GM10248 (cell line): ENCODE measurements around the gene TMCO2.

Experiments used
- CTCF ChIA-PET: fragments of 300-600 bp; sonication (Branson Sonifier 250); formaldehyde crosslinking; extraction: SDS; loops from one replicate; lab custom pipeline; 2021; ENCODE audit warnings: antibody characterized with exemption; lab: Yijun Ruan, JAX
- POLR2A ChIA-PET: fragments of 350-650 bp; sonication (Branson Sonifier 250); formaldehyde crosslinking; extraction: SDS; loops from one replicate; lab custom pipeline; 2020; ENCODE audit warnings: antibody characterized with exemption; lab: Yijun Ruan, JAX
- DNase-seq: peaks from one replicate; pipeline ENCODE4 v3.0.0; 2012; ENCODE audit errors: extremely low spot score
- TF ChIP-seq, protein P1 (sequence below): IDR thresholded peaks from 2 replicates; pipeline ENCODE4 v1.5.1; 2012; ENCODE audit warnings: mild to moderate bottlenecking, low read depth; ENCODE audit errors: extremely low read depth, missing control alignments, control extremely low read depth

TMCO2 gene

DNA sequence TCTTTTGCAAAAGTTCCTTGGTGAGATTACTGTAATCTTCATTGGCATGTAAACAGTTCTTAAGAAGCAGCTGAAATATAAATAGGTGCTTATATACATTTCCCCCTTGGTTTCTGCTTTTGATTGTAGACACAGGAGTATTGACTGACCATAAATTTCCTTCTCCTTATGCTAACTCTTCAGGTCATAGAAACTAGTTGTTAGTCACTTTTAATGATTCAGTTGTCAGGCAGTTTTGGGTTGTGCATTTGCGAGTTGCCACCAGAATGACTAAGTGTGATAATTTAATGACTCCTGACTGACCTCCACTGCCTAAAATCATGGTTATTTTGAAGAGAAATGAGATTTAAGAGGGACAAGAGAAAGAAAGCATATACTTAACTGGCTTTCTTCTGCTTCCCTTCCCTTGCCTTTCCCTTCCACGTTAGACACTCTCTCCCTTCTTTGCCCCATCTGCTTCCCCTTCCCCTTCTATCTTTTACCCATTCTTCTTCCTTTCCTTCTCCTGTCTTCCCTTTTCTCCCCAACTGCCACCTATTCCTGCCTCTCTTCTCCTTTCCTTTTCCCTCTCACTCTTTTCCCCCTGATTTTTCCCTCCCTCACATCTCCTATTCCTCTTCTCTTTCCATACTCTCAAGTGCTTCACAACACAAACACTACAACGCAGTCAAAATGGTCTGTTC is 22.6 kb downstream of the TMCO2 start:
- DNase-seq, result no peak
- CTCF ChIA-PET, result interaction anchor here (1.4 kb wide), 2 partner anchors 25 to 118 kb away, joined by 3 to 4 read pairs; no protein-coding TSS in a partner anchor
- POLR2A ChIA-PET, result interaction anchor here (0.6 kb wide), 1 partner anchor 123 kb away, joined by 3 read pairs; no protein-coding TSS in a partner anchor
- TF ChIP-seq, protein P1, sequence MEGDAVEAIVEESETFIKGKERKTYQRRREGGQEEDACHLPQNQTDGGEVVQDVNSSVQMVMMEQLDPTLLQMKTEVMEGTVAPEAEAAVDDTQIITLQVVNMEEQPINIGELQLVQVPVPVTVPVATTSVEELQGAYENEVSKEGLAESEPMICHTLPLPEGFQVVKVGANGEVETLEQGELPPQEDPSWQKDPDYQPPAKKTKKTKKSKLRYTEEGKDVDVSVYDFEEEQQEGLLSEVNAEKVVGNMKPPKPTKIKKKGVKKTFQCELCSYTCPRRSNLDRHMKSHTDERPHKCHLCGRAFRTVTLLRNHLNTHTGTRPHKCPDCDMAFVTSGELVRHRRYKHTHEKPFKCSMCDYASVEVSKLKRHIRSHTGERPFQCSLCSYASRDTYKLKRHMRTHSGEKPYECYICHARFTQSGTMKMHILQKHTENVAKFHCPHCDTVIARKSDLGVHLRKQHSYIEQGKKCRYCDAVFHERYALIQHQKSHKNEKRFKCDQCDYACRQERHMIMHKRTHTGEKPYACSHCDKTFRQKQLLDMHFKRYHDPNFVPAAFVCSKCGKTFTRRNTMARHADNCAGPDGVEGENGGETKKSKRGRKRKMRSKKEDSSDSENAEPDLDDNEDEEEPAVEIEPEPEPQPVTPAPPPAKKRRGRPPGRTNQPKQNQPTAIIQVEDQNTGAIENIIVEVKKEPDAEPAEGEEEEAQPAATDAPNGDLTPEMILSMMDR, result no peak

DNA sequence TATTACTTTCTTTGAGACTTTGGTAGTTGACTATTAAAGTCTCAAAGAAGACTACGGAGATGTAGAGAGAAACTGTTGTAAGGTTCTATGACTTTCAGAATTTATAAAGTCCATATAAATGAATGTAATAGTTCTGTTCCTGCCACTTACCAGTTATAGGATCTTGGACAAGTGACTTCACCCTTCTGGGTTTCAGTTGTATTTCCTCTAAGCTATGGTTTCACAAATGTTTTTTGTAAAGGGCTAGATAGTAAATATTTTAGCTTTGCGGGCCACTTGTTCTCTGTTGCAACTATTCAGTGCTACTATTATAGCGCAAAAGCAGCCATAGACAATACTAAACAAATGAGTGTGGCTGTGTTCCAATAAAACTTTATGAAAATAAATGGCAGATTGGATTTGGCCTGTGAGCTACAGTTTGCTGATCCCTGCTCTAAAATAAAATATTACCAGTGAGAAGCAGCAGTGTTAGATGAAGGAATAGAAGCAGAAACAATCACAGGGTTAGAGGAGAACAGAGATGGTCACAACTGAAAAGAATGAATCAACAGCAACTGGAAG is 25.0 kb downstream of the TMCO2 start:
- DNase-seq, result no peak
- ChIA-PET POLR2A (interaction anchor here (0.6 kb wide), 1 partner anchor 26 kb away, joined by 4 read pairs; no protein-coding TSS in a partner anchor), CTCF (interaction anchor here (1.0 to 2.0 kb wide), 6 partner anchors 11 to 132 kb away, joined by 3 to 6 read pairs (median 4); no protein-coding TSS in a partner anchor)
- TF ChIP-seq, protein P1, result no peak

DNA sequence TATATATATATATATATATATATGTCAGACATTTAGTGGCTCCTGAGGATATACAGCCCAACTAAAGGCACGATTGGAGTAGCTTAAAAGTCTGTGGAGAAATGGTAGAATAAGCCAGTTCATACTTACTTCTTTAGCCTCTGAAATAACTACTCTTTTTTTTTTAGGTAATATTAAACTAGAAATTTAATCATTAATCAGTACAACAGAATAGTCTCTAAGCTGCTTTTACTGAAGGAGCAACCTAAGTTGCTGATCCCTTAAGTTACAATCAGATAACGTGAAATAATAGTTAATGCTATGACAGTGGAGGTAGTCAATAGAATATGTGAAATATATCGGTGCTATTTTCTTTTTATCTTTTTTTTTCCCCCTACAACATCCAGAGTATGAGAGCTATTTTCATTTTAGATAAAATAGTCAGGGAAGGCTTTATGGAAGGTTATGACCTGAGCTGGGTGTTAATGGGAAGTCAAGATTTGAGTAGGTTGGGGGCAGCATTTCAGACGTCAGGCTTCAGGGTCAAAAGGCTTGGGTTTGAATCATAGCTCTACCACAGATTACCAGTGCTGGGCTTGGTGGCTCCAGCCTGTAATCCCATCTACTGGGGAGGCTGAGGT is 25.9 kb downstream of the TMCO2 start:
- CTCF ChIA-PET, result interaction anchor here (1.0 to 2.0 kb wide), 7 partner anchors 12 to 131 kb away, joined by 3 to 6 read pairs (median 3); no protein-coding TSS in a partner anchor
- POLR2A ChIA-PET, result no interaction called here
- TF ChIP-seq, protein P1, result no peak
- no peak for DNase-seq

DNA sequence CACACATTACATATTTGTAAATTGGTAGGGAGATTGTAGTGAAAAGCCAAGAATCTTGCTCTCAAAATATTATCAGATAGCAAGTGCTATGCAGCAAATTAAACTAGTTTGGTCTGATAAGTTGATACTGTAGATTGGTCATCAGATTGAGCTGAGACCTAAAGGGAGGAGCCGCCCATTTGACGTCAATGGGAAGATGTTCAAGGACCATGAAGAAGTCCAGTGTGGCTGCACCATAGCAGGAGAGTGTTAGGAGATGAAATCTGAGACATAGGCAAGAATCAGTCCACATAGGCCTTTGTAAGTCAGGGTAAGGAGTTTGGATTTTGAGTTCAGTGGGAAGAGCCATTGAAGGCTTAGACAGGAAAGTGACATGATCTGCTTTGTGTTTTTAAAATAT is 26.6 kb downstream of the TMCO2 start:
- TF ChIP-seq, protein P1, result no peak
- ChIA-PET POLR2A (no interaction called here), CTCF (interaction anchor here (1.1 to 2.0 kb wide), 3 partner anchors 11 to 19 kb away, joined by 3 to 5 read pairs (median 3); no protein-coding TSS in a partner anchor)
- no peak for DNase-seq

DNA sequence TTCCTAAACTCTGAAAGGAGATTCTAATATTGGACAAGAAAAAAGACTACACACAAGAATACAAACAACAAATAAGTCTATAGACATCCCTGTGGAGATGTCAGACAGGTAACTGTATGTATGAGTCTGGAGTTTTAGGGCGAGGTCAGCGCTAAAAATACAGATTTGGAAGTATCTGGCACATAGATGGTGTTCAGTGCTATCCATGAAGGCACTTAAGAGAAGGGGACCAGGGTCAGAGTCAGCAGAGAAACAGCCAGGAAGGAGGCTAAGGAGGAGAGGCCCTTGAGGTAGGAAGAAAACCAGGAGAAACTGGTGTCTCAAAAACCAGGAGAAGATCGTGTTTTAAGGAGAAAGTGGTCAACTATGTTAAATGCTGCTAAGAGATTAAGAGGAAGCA is 28.4 kb downstream of the TMCO2 start:
- ChIA-PET POLR2A (interaction anchor here (0.6 kb wide), 1 partner anchor 29 kb away, joined by 3 read pairs; no protein-coding TSS in a partner anchor), CTCF (interaction anchor here (1.5 kb wide), 1 partner anchor 39 kb away, joined by 3 read pairs; no protein-coding TSS in a partner anchor)
- DNase-seq, result no peak
- TF ChIP-seq, protein P1, result no peak

DNA sequence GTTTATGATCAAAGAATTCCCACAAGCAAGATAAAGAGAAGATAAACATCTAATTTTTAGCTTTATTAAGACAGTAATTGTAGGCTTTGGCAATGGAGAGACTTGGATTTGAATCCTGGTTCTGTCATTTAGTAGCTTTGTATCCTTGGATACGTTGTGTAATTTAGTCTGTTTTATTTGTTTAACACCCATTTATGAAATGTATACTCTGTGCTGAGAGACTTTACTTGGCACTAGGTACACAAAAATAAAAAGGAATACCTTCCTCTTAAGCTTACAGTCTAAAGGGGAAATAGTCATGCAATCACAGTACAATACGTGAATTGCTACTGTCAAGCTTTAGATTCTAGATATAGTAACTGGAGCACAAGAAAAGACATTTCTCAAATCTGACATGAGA is 34.1 kb downstream of the TMCO2 start:
- ChIA-PET POLR2A (interaction anchor here (0.5 kb wide), 1 partner anchor 58 kb away, joined by 3 read pairs; no protein-coding TSS in a partner anchor), CTCF (interaction anchor here (0.9 to 3.4 kb wide), 13 partner anchors 9 to 138 kb away, joined by 3 to 13 read pairs (median 4); no protein-coding TSS in a partner anchor)
- TF ChIP-seq, protein P1, result no peak
- DNase-seq, result no peak
